ENCODE results near the gene THNSL1. TPM values are rescaled to one million over a fixed set of nuclear protein-coding genes. Genes with fewer than 3 reads are reported as not detected.

Gene THNSL1
- total and polyA plus RNA-seq, 2 of the 13 experiments (the other 11 are each of a cell fraction or from before 2014, with no cell fraction given), result 1.3 to 3.8 TPM

DNA sequence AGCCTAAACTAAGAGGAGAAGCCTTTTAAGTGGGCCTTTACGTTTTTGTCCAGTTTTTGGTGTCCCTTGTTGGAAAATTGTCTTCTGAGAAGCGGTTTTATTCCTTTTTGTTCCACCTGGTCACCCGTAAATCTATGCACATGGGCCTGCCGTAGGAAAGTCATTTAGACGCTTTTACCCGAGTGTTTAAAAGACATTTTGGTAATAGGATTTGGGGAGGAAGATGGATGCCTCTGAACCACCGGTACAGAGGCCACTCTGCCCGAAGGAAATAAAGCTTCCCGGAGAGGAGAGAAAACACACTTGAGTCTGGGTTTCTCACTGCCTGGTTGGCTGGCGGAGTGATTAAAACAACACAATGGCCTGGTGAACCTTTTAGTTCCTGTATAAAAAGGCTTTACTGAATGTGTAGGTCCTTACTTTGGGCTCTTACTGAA, 760 bp downstream of the THNSL1 start (continued):
- TF ChIP-seq ELF1 (CRISPR knock-in tag; IDR thresholded peaks at IDR 0.05) (peak; percentile 31; the same call in 1 of the 2 replicates), TAF1 (CRISPR knock-in tag; IDR thresholded peaks at IDR 0.05) (peak; percentile 28; the same call in 1 of the 2 replicates), POLR2G (IDR thresholded peaks at IDR 0.05; ENCODE audit: low read depth, low read length) (peak; percentile 58; the same call in 1 of the 2 replicates), MBD4 (IDR thresholded peaks at IDR 0.05; ENCODE audit: borderline replicate concordance, low read length) (peak; percentile 69; the same call in 1 of the 2 replicates), ZNF746 (CRISPR knock-in tag; IDR thresholded peaks at IDR 0.05) (no peak), ZNF337 (CRISPR knock-in tag; IDR thresholded peaks at IDR 0.05; ENCODE audit: borderline replicate concordance, low read depth) (0 out of 2 replicates have a peak, but pooled peaks have one; percentile 1), KDM5A (IDR thresholded peaks at IDR 0.05; ENCODE audit: borderline replicate concordance, low read length) (peak; percentile 49; the same call in 1 of the 2 replicates), ZNF816 (CRISPR knock-in tag; IDR thresholded peaks at IDR 0.05; ENCODE audit: borderline replicate concordance) (peak; percentile 19; the same call in 1 of the 2 replicates), ZNF781 (CRISPR knock-in tag; IDR thresholded peaks at IDR 0.05; ENCODE audit: borderline replicate concordance, not compliant biosample characterization) (peak; percentile 0), ZNF205 (CRISPR knock-in tag; IDR thresholded peaks at IDR 0.05) (0 out of 2 replicates have a peak, but pooled peaks have one; percentile 5), KAT8 (CRISPR knock-in tag; IDR thresholded peaks at IDR 0.05) (peak; percentile 11; the same call in 1 of the 2 replicates), STAT5B (CRISPR knock-in tag; IDR thresholded peaks at IDR 0.05) (0 out of 2 replicates have a peak, but pooled peaks have one; percentile 2), NFYB (CRISPR knock-in tag; IDR thresholded peaks at IDR 0.05) (0 out of 2 replicates have a peak, but pooled peaks have one; percentile 12), HMGXB3 (CRISPR knock-in tag; IDR thresholded peaks at IDR 0.05; ENCODE audit: borderline replicate concordance) (0 out of 2 replicates have a peak, but pooled peaks have one; percentile 13), ARID2 (CRISPR knock-in tag; IDR thresholded peaks at IDR 0.05; ENCODE audit: borderline replicate concordance) (0 out of 2 replicates have a peak, but pooled peaks have one; percentile 48)
- TF ChIP-seq, protein P1, sequence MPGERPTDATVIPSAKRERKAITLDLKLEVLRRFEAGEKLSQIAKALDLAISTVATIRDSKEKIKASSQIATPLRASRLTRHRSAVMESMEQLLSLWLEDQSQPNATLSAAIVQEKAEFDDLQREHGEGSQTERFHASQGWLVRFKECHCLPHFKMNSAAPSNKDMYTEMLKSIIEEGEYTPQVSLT (CRISPR knock-in tag; IDR thresholded peaks at IDR 0.05; ENCODE audit: borderline replicate concordance, low read depth), result peak; percentile 26; the same call in 1 of the 2 replicates
- TF ChIP-seq, protein P2, sequence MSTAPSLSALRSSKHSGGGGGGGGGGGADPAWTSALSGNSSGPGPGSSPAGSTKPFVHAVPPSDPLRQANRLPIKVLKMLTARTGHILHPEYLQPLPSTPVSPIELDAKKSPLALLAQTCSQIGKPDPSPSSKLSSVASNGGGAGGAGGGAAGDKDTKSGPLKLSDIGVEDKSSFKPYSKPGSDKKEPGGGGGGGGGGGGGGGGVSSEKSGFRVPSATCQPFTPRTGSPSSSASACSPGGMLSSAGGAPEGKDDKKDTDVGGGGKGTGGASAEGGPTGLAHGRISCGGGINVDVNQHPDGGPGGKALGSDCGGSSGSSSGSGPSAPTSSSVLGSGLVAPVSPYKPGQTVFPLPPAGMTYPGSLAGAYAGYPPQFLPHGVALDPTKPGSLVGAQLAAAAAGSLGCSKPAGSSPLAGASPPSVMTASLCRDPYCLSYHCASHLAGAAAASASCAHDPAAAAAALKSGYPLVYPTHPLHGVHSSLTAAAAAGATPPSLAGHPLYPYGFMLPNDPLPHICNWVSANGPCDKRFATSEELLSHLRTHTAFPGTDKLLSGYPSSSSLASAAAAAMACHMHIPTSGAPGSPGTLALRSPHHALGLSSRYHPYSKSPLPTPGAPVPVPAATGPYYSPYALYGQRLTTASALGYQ (CRISPR knock-in tag; IDR thresholded peaks at IDR 0.05), result peak; percentile 6; the same call in 1 of the 2 replicates
- TF ChIP-seq, protein P3, sequence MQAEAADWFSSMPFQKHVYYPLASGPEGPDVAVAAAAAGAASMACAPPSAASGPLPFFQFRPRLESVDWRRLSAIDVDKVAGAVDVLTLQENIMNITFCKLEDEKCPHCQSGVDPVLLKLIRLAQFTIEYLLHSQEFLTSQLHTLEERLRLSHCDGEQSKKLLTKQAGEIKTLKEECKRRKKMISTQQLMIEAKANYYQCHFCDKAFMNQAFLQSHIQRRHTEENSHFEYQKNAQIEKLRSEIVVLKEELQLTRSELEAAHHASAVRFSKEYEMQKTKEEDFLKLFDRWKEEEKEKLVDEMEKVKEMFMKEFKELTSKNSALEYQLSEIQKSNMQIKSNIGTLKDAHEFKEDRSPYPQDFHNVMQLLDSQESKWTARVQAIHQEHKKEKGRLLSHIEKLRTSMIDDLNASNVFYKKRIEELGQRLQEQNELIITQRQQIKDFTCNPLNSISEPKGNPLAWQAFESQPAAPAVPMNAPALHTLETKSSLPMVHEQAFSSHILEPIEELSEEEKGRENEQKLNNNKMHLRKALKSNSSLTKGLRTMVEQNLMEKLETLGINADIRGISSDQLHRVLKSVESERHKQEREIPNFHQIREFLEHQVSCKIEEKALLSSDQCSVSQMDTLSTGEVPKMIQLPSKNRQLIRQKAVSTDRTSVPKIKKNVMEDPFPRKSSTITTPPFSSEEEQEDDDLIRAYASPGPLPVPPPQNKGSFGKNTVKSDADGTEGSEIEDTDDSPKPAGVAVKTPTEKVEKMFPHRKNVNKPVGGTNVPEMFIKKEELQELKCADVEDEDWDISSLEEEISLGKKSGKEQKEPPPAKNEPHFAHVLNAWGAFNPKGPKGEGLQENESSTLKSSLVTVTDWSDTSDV (CRISPR knock-in tag; IDR thresholded peaks at IDR 0.05), result no peak
- TF ChIP-seq, protein P4, sequence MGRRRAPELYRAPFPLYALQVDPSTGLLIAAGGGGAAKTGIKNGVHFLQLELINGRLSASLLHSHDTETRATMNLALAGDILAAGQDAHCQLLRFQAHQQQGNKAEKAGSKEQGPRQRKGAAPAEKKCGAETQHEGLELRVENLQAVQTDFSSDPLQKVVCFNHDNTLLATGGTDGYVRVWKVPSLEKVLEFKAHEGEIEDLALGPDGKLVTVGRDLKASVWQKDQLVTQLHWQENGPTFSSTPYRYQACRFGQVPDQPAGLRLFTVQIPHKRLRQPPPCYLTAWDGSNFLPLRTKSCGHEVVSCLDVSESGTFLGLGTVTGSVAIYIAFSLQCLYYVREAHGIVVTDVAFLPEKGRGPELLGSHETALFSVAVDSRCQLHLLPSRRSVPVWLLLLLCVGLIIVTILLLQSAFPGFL (CRISPR knock-in tag; IDR thresholded peaks at IDR 0.05), result no peak
